CD14-positive monocyte (primary cell): ENCODE results near the gene RIC3. TPM values are rescaled to one million over a fixed set of nuclear protein-coding genes. Genes with fewer than 3 reads are reported as not detected.

Source experiments
- DNase-seq, 3 donors: peaks; one replicate each; pipeline ENCODE4 v3.0.0-alpha.2; 2011 to 2022
- H2AFZ ChIP-seq: 2 replicates; pipeline ENCODE4 v1.6.0; 2012; ENCODE audit warnings: mild to moderate bottlenecking, low read depth, low read length, inconsistent platforms; ENCODE audit not compliant: insufficient read depth, poor library complexity, severe bottlenecking
- H3K27ac ChIP-seq, 2 donors: 1 replicate in 1 of 2; 2 replicates in 1 of 2; pipeline ENCODE4 v1.5.1; 2012 to 2013; ENCODE audit warnings: low read length in 2 of 2, control low read depth in 1 of 2, inconsistent platforms in 1 of 2, low read depth in 1 of 2, mild to moderate bottlenecking in 1 of 2
- H3K27me3 ChIP-seq, 2 donors: one replicate each; pipeline versions ENCODE4 v1.6.0 to v1.6.1; 2011 to 2013; ENCODE audit warnings: low read length in 2 of 2; ENCODE audit not compliant: control insufficient read depth in 2 of 2, insufficient read depth in 2 of 2
- H3K36me3 ChIP-seq, 2 donors: replicated peaks in 1 of 2; 1 replicate in 1 of 2; 2 replicates in 1 of 2; pipeline versions ENCODE4 v1.5.1 to v1.6.1; 2012 to 2013; ENCODE audit warnings: low read length in 2 of 2, control low read depth in 1 of 2, inconsistent platforms in 1 of 2, mild to moderate bottlenecking in 1 of 2; ENCODE audit not compliant: insufficient read depth in 2 of 2, control insufficient read depth in 1 of 2
- H3K4me1 ChIP-seq, 2 donors: 1 replicate in 1 of 2; 2 replicates in 1 of 2; pipeline versions ENCODE4 v1.5.1 to v1.6.1; 2012 to 2013; ENCODE audit warnings: low read length in 2 of 2, control low read depth in 1 of 2, inconsistent platforms in 1 of 2, mild to moderate bottlenecking in 1 of 2, moderate library complexity in 1 of 2; ENCODE audit not compliant: insufficient read depth in 2 of 2, control insufficient read depth in 1 of 2
- H3K4me2 ChIP-seq: replicated peaks from 2 replicates; pipeline ENCODE3; 2012; ENCODE audit warnings: low read length, moderate library complexity, mild to moderate bottlenecking; ENCODE audit not compliant: poor library complexity, severe bottlenecking; ENCODE audit errors: extremely low read depth
- H3K4me3 ChIP-seq, 3 experiments: fragments of 200-600 bp in 1 of 3; sonication (generic) in 1 of 3; replicated peaks in 1 of 3; 1 replicate in 2 of 3; 2 replicates in 1 of 3; pipeline ENCODE4 v1.5.1; 2011 to 2013; ENCODE audit warnings: low read length in 3 of 3, mild to moderate bottlenecking in 3 of 3, control low read depth in 2 of 3, low read depth in 2 of 3, inconsistent platforms in 1 of 3, moderate library complexity in 1 of 3
- H3K79me2 ChIP-seq: 2 replicates; pipeline ENCODE4 v1.6.0; 2012; ENCODE audit warnings: mild to moderate bottlenecking, control low read depth, inconsistent platforms, low read length, moderate library complexity; ENCODE audit not compliant: insufficient read depth
- H3K9ac ChIP-seq: 2 replicates; pipeline ENCODE4 v1.6.0; 2017; ENCODE audit warnings: low read length, mild to moderate bottlenecking; ENCODE audit not compliant: insufficient read depth, poor library complexity, severe bottlenecking
- H3K9me3 ChIP-seq, 2 donors: replicated peaks in 1 of 2; 1 replicate in 1 of 2; 2 replicates in 1 of 2; pipeline versions ENCODE4 v1.5.1 to v1.6.1; 2012 to 2013; ENCODE audit warnings: low read length in 2 of 2, control low read depth in 1 of 2; ENCODE audit not compliant: control insufficient read depth in 1 of 2, insufficient read depth in 1 of 2
- H4K20me1 ChIP-seq: 2 replicates; pipeline ENCODE4 v1.6.0; 2012; ENCODE audit warnings: mild to moderate bottlenecking, low read length, control low read depth, moderate library complexity; ENCODE audit not compliant: insufficient read depth
- H3K27ac Mint-ChIP-seq, 7 donors: one replicate each; pipeline ENCODE4 v1.8.0; 2020; ENCODE audit warnings: mild to moderate bottlenecking in 7 of 7, mixed read lengths in 7 of 7, moderate library complexity in 6 of 7, inconsistent platforms in 2 of 7
- H3K27me3 Mint-ChIP-seq, 3 donors: one replicate each; pipeline ENCODE4 v1.8.0; 2021 to 2022; ENCODE audit warnings: low read depth in 3 of 3, mild to moderate bottlenecking in 3 of 3, mixed read lengths in 3 of 3, moderate library complexity in 3 of 3, inconsistent platforms in 1 of 3
- H3K36me3 Mint-ChIP-seq, 2 donors: one replicate each; pipeline ENCODE4 v1.8.0; 2020; ENCODE audit warnings: mixed read lengths in 2 of 2, inconsistent platforms in 1 of 2, mild to moderate bottlenecking in 1 of 2
- H3K4me1 Mint-ChIP-seq: one replicate; pipeline ENCODE4 v1.8.0; 2020; ENCODE audit warnings: mild to moderate bottlenecking, mixed read lengths
- H3K4me3 Mint-ChIP-seq, 2 donors: one replicate each; pipeline ENCODE4 v1.8.0; 2020; ENCODE audit warnings: mild to moderate bottlenecking in 2 of 2, mixed read lengths in 2 of 2, moderate library complexity in 1 of 2
- H3K9me3 Mint-ChIP-seq, 7 donors: one replicate each; pipeline ENCODE4 v1.8.0; 2020 to 2022; ENCODE audit warnings: mixed read lengths in 7 of 7, mild to moderate bottlenecking in 6 of 7, moderate library complexity in 6 of 7, inconsistent platforms in 2 of 7
- WGBS: methylation state at CpG from one replicate; pipeline ENCODE4 v1.1.5; 2013; ENCODE audit warnings: missing lambda C conversion rate; ENCODE audit not compliant: insufficient coverage; 5-methylcytosine and 5-hydroxymethylcytosine counted together
- intact Hi-C, 2 donors: fragments of 100-400 bp; cut with micrococcal nuclease; formaldehyde crosslinking; loops; one replicate each; pipeline versions ENCODE4 v1.15.0 to v1.15.1; 2023
- polyA plus RNA-seq, 3 donors: library from polyadenylated mRNA; depleted of rRNA in 1 of 3; unstranded in 2 of 3; stranded (reverse) in 1 of 3; fragments of 300-500 nt in 2 of 3; fragments of >200 nt in 1 of 3; fragmentation: Illumina TruSeq in 2 of 3; gene quantifications; 1 replicate in 2 of 3; 2 replicates in 1 of 3; pipeline ENCODE4 v1.2.3, GENCODE V29; 2012 to 2021
- TF ChIP-seq, protein P1 (sequence below): fragments of 200-600 bp; IDR thresholded peaks from one replicate; pipeline ENCODE4 v1.8.0; 2022; ENCODE audit warnings: antibody characterized with exemption, mild to moderate bottlenecking

RIC3 gene
- polyA plus RNA-seq, 3 donors, result 0.17 TPM; not detected in 2

DNA sequence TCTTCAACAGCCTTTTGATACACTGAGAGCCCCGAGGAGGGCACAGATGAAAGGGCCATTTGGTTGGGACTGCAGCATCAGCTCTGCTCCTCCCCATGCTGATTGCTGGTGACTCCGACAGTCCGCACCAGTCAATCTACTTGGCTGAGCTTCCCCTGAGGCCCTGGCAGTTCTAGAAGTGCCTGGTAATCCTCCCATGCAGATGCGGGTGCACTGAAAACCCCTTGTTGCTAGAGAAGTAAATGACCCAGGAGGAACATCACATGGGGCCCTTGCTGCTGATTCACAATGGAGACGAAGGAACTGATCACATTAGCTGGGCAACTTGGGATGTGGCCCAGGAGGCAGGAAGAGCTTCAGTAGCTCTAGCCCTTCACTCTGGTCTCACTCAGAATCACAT lies 35.2 kb upstream of the RIC3 start:
- H2AFZ ChIP-seq, result no peak overlapping the region
- H3K4me3 ChIP-seq, result no peak overlapping the region
- H3K9ac ChIP-seq, result no peak overlapping the region
- H3K4me1 ChIP-seq, result peaks cover 72 to 74% of the 10 kb centered on the region in 2 donors
- no peaks in the 10 kb centered on the region for H3K27me3 ChIP-seq
- peak in 1 of 3 donors; percentile 52 for DNase-seq
- H3K27ac Mint-ChIP-seq, result peak overlapping the region in 6 of 7 donors; percentile 36 to 86 (median 64)
- peaks cover 73% of the 10 kb centered on the region for H3K4me1 Mint-ChIP-seq
- no peak overlapping the region for H3K4me3 Mint-ChIP-seq
- H3K9me3 ChIP-seq, result no peaks in the 10 kb centered on the region
- no peaks in the 10 kb centered on the region for H4K20me1 ChIP-seq
- TF ChIP-seq, protein P1, sequence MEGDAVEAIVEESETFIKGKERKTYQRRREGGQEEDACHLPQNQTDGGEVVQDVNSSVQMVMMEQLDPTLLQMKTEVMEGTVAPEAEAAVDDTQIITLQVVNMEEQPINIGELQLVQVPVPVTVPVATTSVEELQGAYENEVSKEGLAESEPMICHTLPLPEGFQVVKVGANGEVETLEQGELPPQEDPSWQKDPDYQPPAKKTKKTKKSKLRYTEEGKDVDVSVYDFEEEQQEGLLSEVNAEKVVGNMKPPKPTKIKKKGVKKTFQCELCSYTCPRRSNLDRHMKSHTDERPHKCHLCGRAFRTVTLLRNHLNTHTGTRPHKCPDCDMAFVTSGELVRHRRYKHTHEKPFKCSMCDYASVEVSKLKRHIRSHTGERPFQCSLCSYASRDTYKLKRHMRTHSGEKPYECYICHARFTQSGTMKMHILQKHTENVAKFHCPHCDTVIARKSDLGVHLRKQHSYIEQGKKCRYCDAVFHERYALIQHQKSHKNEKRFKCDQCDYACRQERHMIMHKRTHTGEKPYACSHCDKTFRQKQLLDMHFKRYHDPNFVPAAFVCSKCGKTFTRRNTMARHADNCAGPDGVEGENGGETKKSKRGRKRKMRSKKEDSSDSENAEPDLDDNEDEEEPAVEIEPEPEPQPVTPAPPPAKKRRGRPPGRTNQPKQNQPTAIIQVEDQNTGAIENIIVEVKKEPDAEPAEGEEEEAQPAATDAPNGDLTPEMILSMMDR, result no peak
- H3K4me2 ChIP-seq, result no peak overlapping the region
- H3K36me3 Mint-ChIP-seq, result peaks cover 6 to 9% of the 10 kb centered on the region in 2 donors
- peak overlapping the region; percentile 90 to 92 for H3K27ac ChIP-seq
- H3K9me3 Mint-ChIP-seq, result peaks cover 0 to 3% (median 0%) of the 10 kb centered on the region in 7 donors
- intact Hi-C loops, result no loop called here
- H3K79me2 ChIP-seq, result no peaks in the 10 kb centered on the region
- H3K36me3 ChIP-seq, result no peaks in the 10 kb centered on the region
- H3K27me3 Mint-ChIP-seq, result no peaks in the 10 kb centered on the region
- 84% methylated on average over 5 of the region's 5 CpGs for WGBS

DNA sequence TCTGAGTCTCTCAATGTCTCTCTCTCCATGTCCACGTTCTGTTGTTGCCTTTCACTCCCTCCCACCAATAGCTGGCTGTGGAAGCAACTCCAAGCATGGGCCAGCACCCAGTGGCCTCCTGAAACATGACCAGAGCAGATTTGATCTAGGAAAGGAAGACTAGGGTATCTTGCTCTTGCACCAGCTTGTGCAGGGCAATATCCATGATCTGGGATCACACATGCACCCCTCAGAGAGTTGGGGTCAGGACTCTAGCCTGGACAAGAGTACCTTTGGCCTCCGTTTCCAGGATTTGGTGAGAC lies 34.5 kb upstream of the RIC3 start:
- peaks cover 6 to 9% of the 10 kb centered on the region in 2 donors for H3K36me3 Mint-ChIP-seq
- peak overlapping the region in 6 of 7 donors; percentile 1 to 96 (median 92) for H3K27ac Mint-ChIP-seq
- Histone ChIP-seq H3K4me3 (no peak overlapping the region), H3K27ac (peak overlapping the region; percentile 90 to 92), H3K9ac (no peak overlapping the region), H3K4me1 (peaks cover 70% of the 10 kb centered on the region in 2 donors), H3K4me2 (no peak overlapping the region), H4K20me1 (no peaks in the 10 kb centered on the region), H3K9me3 (no peaks in the 10 kb centered on the region), H3K79me2 (no peaks in the 10 kb centered on the region), H3K36me3 (no peaks in the 10 kb centered on the region), H2AFZ (peak overlapping the region; percentile 6), H3K27me3 (no peaks in the 10 kb centered on the region)
- no peaks in the 10 kb centered on the region for H3K27me3 Mint-ChIP-seq
- H3K4me3 Mint-ChIP-seq, result no peak overlapping the region
- H3K9me3 Mint-ChIP-seq, result peaks cover 0 to 2% (median 0%) of the 10 kb centered on the region in 7 donors
- WGBS, result 100% methylated on average over 1 of the region's 2 CpGs
- peaks cover 72% of the 10 kb centered on the region for H3K4me1 Mint-ChIP-seq
- intact Hi-C loops, result no loop called here
- DNase-seq, result peak in 1 of 3 donors; percentile 2
- TF ChIP-seq, protein P1, result no peak
